Mammary epithelial cell (primary cell): ENCODE results near the gene C14orf119.

Experiments
- CTCF ChIP-seq, 2 donors: IDR thresholded peaks in 1 of 2; conservative IDR thresholded peaks in 1 of 2; 2 replicates each; pipeline ENCODE4 v1.5.1; 2011 to 2012; ENCODE audit warnings: inconsistent platforms in 2 of 2, low read length in 2 of 2, mild to moderate bottlenecking in 2 of 2, control low read depth in 1 of 2, low read depth in 1 of 2; ENCODE audit not compliant: insufficient read depth in 1 of 2; ENCODE audit errors: extremely low read depth in 1 of 2
- EZH2 ChIP-seq: IDR thresholded peaks from 2 replicates; pipeline ENCODE4 v1.6.1; 2012; ENCODE audit warnings: low read length, inconsistent platforms, borderline replicate concordance

DNA sequence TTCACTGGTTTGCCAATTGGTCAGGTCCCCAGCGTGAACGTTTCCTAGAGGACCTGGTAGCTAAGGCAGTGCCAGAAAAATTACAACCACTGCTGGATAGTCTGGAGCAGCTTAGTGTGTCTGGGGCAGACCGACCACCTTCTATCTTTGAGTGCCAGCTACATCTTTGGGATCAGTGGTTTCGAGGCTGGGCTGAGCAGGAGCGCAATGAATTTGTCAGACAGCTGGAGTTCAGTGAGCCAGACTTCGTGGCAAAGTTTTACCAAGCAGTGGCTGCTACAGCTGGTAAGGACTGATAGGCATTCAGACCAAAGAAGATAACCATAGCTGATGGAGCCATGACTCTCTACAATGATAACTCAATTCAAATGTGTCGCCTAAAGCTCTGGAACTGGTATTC, 2.5 kb downstream of the C14orf119 start:
- TF ChIP-seq CTCF (conservative IDR thresholded peaks at IDR 0.05 in 1 of 2, IDR thresholded peaks at IDR 0.05 in 1 of 2; ENCODE audit: extremely low read depth in 1 of 2, insufficient read depth in 1 of 2, low read depth in 1 of 2, low read length in 2 of 2) (no peak), EZH2 (no peak)
